Endothelial cell of umbilical vein (primary cell): Measurements from ENCODE around the gene SERPINA6. TPM values are rescaled to one million over a fixed set of nuclear protein-coding genes. Genes with fewer than 3 reads are reported as not detected.

Experiments used
- BruUV-seq: library from RNA; stranded (reverse); fragments of 400-500 nt; replicated peaks from 2 replicates; lab custom pipeline; 2021; lab: Mats Ljungman, UMichigan
- CTCF ChIA-PET: fragments of 300-600, 350-600 bp; sonication (Branson Sonifier 250); formaldehyde crosslinking; loops from one replicate; lab custom pipeline; 2021; ENCODE audit warnings: antibody characterized with exemption, inconsistent platforms; lab: Charles Lee
- POLR2A ChIA-PET: fragments of 300-600, 350-600 bp; sonication (Branson Sonifier 250); formaldehyde crosslinking; loops from one replicate; lab custom pipeline; 2021; ENCODE audit warnings: antibody characterized with exemption, inconsistent platforms; lab: Charles Lee
- DNase-seq: peaks from one replicate; pipeline ENCODE4 v3.0.0-alpha.2; 2011; ENCODE audit warnings: low read depth, low spot score
- FAIRE-seq: peaks from 2 replicates; lab custom pipeline; 2011; peaks lifted over from hg19 to GRCh38; lab: Jason Lieb, UNC
- H2AFZ ChIP-seq: 2 replicates; pipeline ENCODE4 v1.6.0; 2012; ENCODE audit warnings: low read depth, low read length, control low read depth, inconsistent platforms
- H3K27ac ChIP-seq: 2 replicates; pipeline ENCODE4 v1.5.1; 2011; ENCODE audit warnings: low read depth, mild to moderate bottlenecking, control low read depth, low read length, moderate library complexity; ENCODE audit not compliant: insufficient read depth
- H3K27me3 ChIP-seq, 2 experiments: 2 replicates each; pipeline versions ENCODE4 v1.6.0 to v1.6.1; 2011; ENCODE audit warnings: low read length in 2 of 2, mixed read lengths in 1 of 2; ENCODE audit not compliant: control insufficient read depth in 2 of 2, insufficient read depth in 2 of 2
- H3K36me3 ChIP-seq, 2 experiments: 2 replicates in 1 of 2; 3 replicates in 1 of 2; pipeline ENCODE4 v1.5.1; 2011; ENCODE audit warnings: low read length in 2 of 2, mild to moderate bottlenecking in 1 of 2, moderate library complexity in 1 of 2; ENCODE audit not compliant: control insufficient read depth in 2 of 2, insufficient read depth in 2 of 2; ENCODE audit errors: extremely low read depth in 1 of 2
- H3K4me1 ChIP-seq: 3 replicates; pipeline ENCODE4 v1.5.1; 2011; ENCODE audit warnings: mild to moderate bottlenecking, low read length; ENCODE audit not compliant: control insufficient read depth, insufficient read depth; ENCODE audit errors: extremely low read depth
- H3K4me2 ChIP-seq: 2 replicates; pipeline ENCODE4 v1.6.1; 2011; ENCODE audit warnings: low read length, control low read depth, mixed read lengths; ENCODE audit not compliant: insufficient read depth
- H3K4me3 ChIP-seq, 3 experiments: fragments of 200-600 bp in 1 of 3; sonication (generic), shearing (Covaris generic) in 1 of 3; replicated peaks in 1 of 3; 2 replicates each; pipeline ENCODE4 v1.5.1; 2011 to 2016; ENCODE audit warnings: control low read depth in 3 of 3, low read length in 3 of 3, mild to moderate bottlenecking in 2 of 3, inconsistent platforms in 1 of 3, low read depth in 1 of 3, moderate library complexity in 1 of 3; ENCODE audit not compliant: insufficient read depth in 1 of 3
- H3K79me2 ChIP-seq: 2 replicates; pipeline ENCODE4 v1.6.0; 2012; ENCODE audit warnings: low read length, inconsistent platforms; ENCODE audit not compliant: control insufficient read depth, insufficient read depth
- H3K9ac ChIP-seq: replicated peaks from 2 replicates; pipeline ENCODE3; 2011; ENCODE audit warnings: low read length, control low read depth; ENCODE audit not compliant: insufficient read depth; ENCODE audit errors: extremely low read depth
- H3K9me1 ChIP-seq: replicated peaks from 3 replicates; pipeline ENCODE4 v1.6.0; 2011; ENCODE audit warnings: mild to moderate bottlenecking, low read length; ENCODE audit not compliant: control insufficient read depth, insufficient read depth; ENCODE audit errors: extremely low read depth
- H3K9me3 ChIP-seq: replicated peaks from 2 replicates; pipeline ENCODE4 v1.5.1; 2012; ENCODE audit warnings: low read length, inconsistent platforms; ENCODE audit not compliant: control insufficient read depth, insufficient read depth
- H4K20me1 ChIP-seq: replicated peaks from 2 replicates; pipeline ENCODE3; 2011; ENCODE audit warnings: mild to moderate bottlenecking, low read length; ENCODE audit not compliant: control insufficient read depth, insufficient read depth; ENCODE audit errors: extremely low read depth
- CTCF ChIP-seq, 2 donors: IDR thresholded peaks; 1 replicate in 1 of 2; 2 replicates in 1 of 2; pipeline ENCODE4 v1.5.1; 2011; ENCODE audit warnings: low read length in 2 of 2, mild to moderate bottlenecking in 2 of 2, moderate library complexity in 2 of 2, control low read depth in 1 of 2, inconsistent platforms in 1 of 2, low read depth in 1 of 2; ENCODE audit not compliant: insufficient read depth in 1 of 2; ENCODE audit errors: extremely low read depth in 1 of 2
- EZH2 ChIP-seq: IDR thresholded peaks from 2 replicates; pipeline ENCODE4 v1.6.1; 2012; ENCODE audit warnings: borderline replicate concordance, low read depth, mild to moderate bottlenecking, moderate library complexity, low read length, inconsistent platforms; ENCODE audit not compliant: severe bottlenecking
- FOS ChIP-seq: IDR thresholded peaks from 2 replicates; pipeline ENCODE4 v1.6.1; 2011; ENCODE audit warnings: mild to moderate bottlenecking, low read length, moderate library complexity, borderline replicate concordance; ENCODE audit not compliant: insufficient read depth
- GATA2 ChIP-seq: IDR thresholded peaks from 2 replicates; pipeline ENCODE4 v1.7.0; 2011; ENCODE audit warnings: low read depth, mild to moderate bottlenecking, moderate library complexity, mixed read lengths, low read length; ENCODE audit not compliant: insufficient read length, insufficient read depth
- JUN ChIP-seq: IDR thresholded peaks from 2 replicates; pipeline ENCODE4 v1.6.1; 2011; ENCODE audit warnings: borderline replicate concordance, low read depth; ENCODE audit not compliant: insufficient read length, insufficient read depth
- MYC ChIP-seq: IDR thresholded peaks from one replicate; pipeline ENCODE4 v1.6.1; 2011; ENCODE audit warnings: mild to moderate bottlenecking, low read depth, low read length
- POLR2A ChIP-seq: IDR thresholded peaks from 2 replicates; pipeline ENCODE4 v1.6.1; 2012; ENCODE audit warnings: low read depth, mild to moderate bottlenecking, control low read depth, low read length
- POLR2AphosphoS5 ChIP-seq: IDR thresholded peaks from 2 replicates; pipeline ENCODE4 v1.6.1; 2012; ENCODE audit warnings: low read depth, mild to moderate bottlenecking, control low read depth, low read length, moderate library complexity; ENCODE audit not compliant: insufficient read depth
- dilution Hi-C: fragments of 300-500 bp; cut with MboI; formaldehyde crosslinking; loops from one replicate; pipeline ENCODE4 v1.15.0; 2019; ENCODE audit warnings: low sequenced_read_pairs; ENCODE audit not compliant: extremely low pct_ligation_motif_present
- intact Hi-C: fragments of 100-400 bp; cut with micrococcal nuclease; formaldehyde crosslinking; loops from one replicate; pipeline ENCODE4 v1.10.0; 2022
- polyA plus RNA-seq, 4 experiments: library from polyadenylated mRNA; depleted of rRNA in 3 of 4; stranded (reverse) in 3 of 4; unstranded in 1 of 4; fragments of >200 nt; gene quantifications; 2 replicates each; pipeline versions ENCODE4 v1.2.1 to v1.2.3, GENCODE V29; 2011 to 2012; ENCODE audit warnings: missing spikeins in 1 of 4
- total RNA-seq: library from RNA; stranded (reverse); gene quantifications from 2 replicates; pipeline ENCODE4 v1.2.3, GENCODE V29; 2021
- TF ChIP-seq, protein P1 (sequence below): IDR thresholded peaks from 2 replicates; pipeline ENCODE4 v1.6.1; 2011; ENCODE audit not compliant: insufficient read depth, insufficient read length

The SERPINA6 gene
- total and polyA plus RNA-seq, 2 donors (not counting 3 experiments of a cell fraction or from before 2014, with no cell fraction given) = not detected

DNA sequence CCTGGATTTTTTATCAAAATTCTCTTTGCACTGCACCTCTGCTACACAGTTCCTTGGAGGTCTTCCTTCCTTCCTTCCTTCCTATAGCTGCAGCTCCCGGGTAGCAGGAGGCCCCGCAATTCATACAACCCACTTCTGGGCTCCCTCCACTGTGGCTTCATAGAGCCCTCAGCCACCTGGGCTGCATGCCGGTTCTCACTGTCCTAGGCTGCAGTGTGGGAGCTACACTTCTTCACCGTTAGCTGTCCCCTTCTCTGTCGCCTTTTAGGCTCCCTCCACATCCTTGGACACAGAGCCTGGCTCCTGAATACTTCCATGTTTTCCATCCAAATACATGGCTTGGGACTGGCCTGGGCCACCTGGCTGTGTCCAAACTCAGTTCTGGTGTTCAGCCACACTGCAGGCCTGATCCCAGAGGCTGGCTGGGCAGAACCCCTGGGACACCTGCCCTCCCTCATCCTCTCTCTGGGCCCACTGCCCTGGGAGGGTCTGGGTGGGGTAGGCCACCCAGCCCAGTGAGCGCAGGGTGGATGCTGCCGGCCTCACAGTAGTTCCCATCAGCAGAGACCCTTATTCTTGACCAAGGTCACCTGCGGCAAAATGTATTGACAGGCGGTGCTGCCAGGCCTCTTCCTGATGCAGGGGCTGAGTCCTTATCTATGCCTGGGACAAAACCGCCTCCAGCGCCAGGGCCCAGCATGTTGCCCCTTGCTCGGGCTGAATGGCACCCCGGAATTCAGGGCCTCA is 31.8 kb downstream of the SERPINA6 start:
- Histone ChIP-seq H3K4me3 (no peak overlapping the region), H2AFZ (no peak overlapping the region), H4K20me1 (no peaks in the 10 kb centered on the region), H3K9me3 (no peaks in the 10 kb centered on the region), H3K79me2 (no peaks in the 10 kb centered on the region), H3K27ac (no peak overlapping the region), H3K36me3 (no peaks in the 10 kb centered on the region), H3K27me3 (no peaks in the 10 kb centered on the region), H3K9ac (no peak overlapping the region), H3K4me1 (no peaks in the 10 kb centered on the region), H3K9me1 (no peaks in the 10 kb centered on the region), H3K4me2 (no peak overlapping the region)
- TF ChIP-seq POLR2AphosphoS5 = no peak
- TF ChIP-seq CTCF (IDR thresholded peaks at IDR 0.05; ENCODE audit: extremely low read depth in 1 of 2, insufficient read depth in 1 of 2, low read depth in 1 of 2, low read length in 2 of 2) = no peak
- TF ChIP-seq, protein P1, sequence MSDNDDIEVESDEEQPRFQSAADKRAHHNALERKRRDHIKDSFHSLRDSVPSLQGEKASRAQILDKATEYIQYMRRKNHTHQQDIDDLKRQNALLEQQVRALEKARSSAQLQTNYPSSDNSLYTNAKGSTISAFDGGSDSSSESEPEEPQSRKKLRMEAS = no peak
- no peak for TF ChIP-seq JUN
- no peak for TF ChIP-seq FOS
- no peak for TF ChIP-seq POLR2A
- TF ChIP-seq GATA2 = no peak
- TF ChIP-seq EZH2 = no peak
- no peak for TF ChIP-seq MYC
- dilution Hi-C loops (no loop called here), intact Hi-C loops (no loop called here)
- DNase-seq = no peak
- BruUV-seq = no TSS peak
- POLR2A ChIA-PET = no interaction called here
- no peak for FAIRE-seq
- CTCF ChIA-PET = no interaction called here
